ENCODE results near the gene RAPH1.

The RAPH1 gene

GRCh38 chr2:203359450-203359849, 175.7 kb downstream of the RAPH1 start:
- DNase-seq = no peak

GRCh38 chr2:203354966-203355365, 180.1 kb downstream of the RAPH1 start:
- DNase-seq = no peak

- DNase-seq = no peak
These were observed 182.4 kb downstream of the RAPH1 start for GRCh38 chr2:203352604-203353255.

DNA sequence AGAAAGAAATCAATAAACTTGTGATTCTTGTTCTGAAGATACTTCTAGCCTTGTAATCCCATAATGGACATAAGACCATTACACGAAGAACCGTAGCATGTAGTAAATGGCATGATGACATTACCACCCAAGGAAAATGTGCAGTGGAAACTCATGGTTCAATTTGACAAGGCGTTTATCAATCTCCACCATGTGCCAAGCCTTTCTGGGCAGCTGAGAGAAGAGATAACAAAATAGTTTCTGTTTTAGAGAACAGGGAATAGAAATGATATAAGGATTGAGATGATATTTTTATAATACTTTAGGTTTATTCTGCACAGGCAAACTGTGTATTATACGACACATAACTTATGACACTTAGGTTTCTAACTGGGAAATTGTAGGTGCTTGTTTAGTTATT, 187.7 kb downstream of the RAPH1 start:
- no peak for DNase-seq

- no peak for DNase-seq
These were observed 188.5 kb downstream of the RAPH1 start for GRCh38 chr2:203346612-203347011.

GRCh38 chr2:203344667-203345066, 190.4 kb downstream of the RAPH1 start:
- no peak for DNase-seq
